ENCODE measurements around the gene ZNF416.

Gene ZNF416

DNA sequence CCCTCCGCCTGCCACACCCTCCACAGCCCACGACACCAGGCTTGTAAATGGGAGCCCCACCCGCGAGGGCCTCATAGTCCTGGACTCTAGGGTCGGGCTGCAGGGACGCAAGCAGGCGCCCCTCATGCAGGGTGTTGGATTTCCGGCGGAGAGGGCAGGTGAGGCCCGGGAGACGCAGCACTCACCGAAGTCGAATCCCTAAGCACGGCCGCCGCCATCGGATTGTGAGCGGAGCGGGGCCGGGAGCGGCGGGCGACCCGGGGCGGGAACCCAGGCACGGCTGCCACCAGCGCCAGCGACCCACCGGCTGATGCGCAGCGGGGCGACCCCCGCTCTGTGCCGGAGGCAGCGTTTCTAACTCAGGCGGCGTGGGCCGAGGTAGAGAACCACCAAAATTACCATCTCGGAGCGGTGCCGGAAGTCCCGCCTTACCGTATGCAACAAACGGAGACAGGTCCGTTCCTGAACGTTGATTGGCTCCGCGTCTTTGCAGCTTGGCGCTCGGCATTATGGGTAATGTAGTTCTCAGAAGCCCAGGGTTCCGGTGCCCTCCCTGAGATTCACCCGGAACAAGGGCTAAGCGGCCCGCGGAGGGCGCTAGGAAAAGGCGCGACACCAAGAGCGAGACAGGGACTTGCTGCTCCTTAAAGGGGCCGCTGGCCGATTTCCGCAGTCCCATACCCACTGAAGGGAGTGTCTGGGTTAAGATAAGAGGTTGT is at the start of gene ZNF416:
ZNF416 (minus strand) TSS at position 425 of the 719 bp plus-strand sequence; CDS start at position 218, 207 bp downstream.
- DNase-seq: peak; percentile 97

DNA sequence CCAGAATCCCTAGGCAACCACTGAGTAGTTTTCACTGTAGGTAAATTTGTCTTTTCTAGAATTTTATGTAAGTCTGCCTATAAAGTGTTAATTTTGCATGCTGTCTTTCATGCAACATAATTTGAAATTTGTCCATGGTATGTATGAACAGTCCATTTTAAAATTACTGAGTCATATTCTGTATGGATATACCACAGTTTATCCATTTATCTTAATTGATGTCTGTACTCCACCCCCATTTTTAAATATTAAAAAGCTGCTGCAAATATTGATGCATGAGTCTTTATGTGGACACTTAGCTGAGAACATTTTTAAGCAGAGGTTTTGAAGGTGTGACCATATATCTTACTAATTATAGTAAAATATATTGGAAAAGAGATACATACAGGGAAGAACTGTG is 44.4 kb upstream of the ZNF416 start:
- DNase-seq: no peak

GRCh38 chr19:57620673-57621348 is 42.1 kb upstream of the ZNF416 start:
- no peak for DNase-seq

DNA sequence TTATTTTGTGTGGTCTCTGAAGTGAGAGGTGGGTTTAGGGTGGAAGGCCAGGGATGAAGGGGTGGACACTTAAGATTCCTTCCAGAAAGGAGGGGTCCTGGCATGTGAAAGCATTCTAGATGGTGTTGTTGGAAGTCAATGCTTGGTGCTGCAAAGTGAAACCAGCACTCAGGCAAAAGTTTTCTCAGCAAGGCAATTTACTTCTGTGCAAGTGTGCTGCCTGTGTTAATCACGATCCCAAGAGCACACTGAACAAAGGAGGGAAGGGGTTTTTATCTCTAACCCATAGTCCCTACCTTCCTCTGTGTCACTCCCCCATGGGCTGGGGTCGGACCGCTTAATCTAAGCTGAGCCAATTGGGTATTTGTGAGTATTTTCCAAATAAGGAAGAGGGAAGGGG is 36.6 kb upstream of the ZNF416 start:
- DNase-seq: no peak

DNA sequence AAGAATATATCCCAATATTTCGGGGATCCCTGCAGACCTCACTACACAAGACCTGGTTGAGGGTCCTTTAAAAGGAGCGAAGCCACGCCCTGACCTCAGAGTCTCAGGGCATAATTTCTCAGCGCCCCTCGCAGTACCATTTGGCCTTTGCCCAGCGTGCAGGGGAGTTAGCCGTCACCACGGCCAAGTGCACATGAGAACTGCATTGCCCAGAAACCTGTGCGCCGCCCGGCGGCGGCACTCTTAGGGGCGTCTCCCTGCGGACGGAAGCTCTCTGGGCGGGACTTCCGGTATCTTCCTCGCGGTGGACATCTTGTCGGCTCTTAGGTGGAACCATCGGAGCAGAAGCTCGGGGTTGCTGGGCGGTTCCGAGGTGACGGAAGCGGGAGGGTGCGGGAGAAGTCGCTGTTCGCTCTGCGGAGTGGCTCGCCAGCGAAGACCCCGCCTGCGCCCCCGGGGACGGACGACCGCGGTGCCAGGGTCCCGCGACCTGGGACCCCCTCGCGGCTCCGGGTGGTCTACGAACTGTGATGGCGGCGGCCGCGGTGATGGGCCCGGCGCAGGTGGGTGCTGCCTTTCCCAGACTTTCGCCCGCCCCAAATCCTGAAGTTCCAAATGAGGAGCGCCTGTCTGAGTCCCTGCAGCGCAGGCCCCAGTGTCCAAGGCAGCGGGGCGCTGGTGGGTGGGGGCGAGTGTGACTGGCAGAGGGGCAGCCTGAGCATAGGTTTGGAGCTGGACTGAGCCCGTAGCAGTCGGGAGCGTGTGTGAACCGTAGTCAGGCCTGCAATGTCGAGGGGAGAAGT is 35.4 kb upstream of the ZNF416 start, which contains the start of gene ZNF134:
ZNF134 (plus strand) TSS at position 302 of the 803 bp plus-strand sequence. CDS start 5,227 bp downstream, outside the sequence.
- peak; percentile 93 for DNase-seq

DNA sequence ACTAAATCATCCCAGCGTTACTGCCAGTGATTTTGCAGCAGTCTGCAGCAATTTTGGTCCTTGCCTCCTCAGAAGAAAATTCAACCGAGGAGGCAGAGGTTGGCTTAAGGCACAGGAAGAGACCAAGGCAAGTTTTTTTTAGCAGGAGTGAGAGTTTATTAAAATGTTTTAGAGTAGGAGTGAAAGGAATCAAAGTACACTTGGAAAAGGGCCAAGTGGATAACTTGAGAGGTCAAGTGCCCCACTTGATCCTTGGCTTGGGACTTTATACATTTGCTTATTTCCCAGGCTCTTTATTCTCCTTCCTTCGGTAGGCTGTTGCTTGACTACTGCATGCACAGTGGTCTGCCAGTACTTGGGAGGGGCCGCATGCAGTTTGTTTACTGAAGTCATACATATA is 32.4 kb upstream of the ZNF416 start:
- no peak for DNase-seq

DNA sequence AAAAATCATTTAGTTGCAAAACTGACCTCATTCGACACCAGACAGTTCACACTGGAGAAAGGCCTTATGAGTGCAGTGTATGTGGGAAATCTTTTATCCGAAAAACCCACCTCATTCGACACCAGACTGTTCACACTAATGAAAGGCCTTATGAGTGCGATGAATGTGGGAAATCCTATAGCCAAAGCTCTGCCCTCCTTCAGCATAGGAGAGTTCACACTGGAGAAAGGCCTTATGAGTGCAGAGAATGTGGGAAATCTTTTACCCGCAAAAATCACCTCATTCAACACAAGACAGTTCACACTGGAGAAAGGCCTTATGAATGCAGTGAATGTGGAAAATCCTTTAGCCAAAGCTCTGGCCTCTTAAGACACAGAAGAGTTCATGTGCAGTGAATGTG is 28.2 kb upstream of the ZNF416 start:
- no peak for DNase-seq

- DNase-seq: peak; percentile 91
Measured at GRCh38 chr19:57599761-57600383, 21.2 kb upstream of the ZNF416 start, which contains the start of gene ZNF530. Gene ZNF530 (plus strand): TSS chr19:57599885. CDS start chr19:57604346, 4,461 bp downstream.

DNA sequence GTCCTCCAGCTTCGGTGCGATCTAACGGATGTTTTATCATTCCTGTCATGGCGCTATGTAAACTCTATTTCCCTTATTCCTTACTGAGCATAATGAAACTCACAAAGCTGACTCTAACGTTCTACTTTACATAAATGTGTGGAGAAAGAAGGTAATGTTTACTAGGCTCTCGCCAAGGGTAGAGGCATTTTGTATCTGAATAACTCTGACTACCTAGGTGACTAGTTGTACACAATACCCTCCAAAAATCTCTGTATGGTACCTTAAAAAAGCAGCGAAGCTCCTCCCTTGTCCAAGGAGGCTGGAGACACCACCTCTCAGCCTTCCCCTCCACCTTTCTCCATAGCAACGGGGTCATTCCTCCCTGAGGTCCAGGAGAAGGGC is 20.7 kb upstream of the ZNF416 start:
- DNase-seq: no peak

GRCh38 chr19:57587529-57587928 is 8.8 kb upstream of the ZNF416 start:
- no peak for DNase-seq

- peak; percentile 79 for DNase-seq
Measured at GRCh38 chr19:57583521-57584416, 5.1 kb upstream of the ZNF416 start, which contains the start of gene ZIK1. Gene ZIK1 (plus strand): TSS chr19:57584145. CDS start chr19:57584357, 212 bp downstream.

DNA sequence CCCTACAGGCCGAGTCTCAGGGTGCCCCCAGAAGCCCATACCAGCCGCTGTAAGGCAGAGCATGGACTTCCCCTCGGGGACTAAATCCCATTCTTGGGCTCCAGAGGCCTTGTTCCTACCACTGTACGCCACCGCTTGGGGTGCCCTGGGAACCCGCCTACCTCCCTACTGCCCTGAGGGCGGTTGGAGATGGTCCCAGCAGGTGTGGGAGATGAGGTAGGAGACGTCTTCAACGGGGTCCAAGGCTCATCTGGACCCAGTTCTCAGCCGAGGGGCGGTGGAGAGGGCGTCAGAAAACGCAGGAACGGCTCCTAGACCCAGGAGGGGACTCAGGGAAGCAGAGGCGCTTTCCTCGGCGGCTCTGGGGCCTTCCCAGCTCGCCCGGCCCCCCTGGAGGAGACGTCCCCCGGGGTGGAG is 4.4 kb upstream of the ZNF416 start:
- no peak for DNase-seq

GRCh38 chr19:57576661-57577060 is 2.0 kb downstream of the ZNF416 start:
- no peak for DNase-seq

DNA sequence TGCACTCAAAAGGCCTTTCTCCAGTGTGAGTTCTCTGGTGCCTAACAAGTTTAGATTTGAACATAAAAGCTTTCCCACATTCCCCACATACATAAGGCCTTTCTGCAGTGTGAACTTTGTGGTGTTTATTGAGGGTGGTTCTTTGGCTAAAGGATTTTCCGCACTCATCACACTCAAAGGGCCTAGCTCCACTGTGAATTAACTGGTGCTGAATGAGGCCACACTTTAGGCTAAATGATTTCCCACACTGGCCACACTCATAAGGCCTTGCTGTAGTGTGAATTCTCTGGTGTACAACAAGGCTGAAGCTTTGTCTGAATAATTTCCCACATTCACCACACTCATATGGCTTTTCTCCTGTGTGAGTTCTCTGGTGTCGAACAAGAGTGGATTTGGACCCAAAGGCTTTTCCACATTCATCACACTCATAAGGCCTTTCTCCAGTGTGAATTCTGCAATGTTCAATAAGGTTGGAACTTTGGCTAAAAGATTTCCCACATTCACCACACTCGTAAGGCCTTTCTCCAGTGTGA is 6.2 kb downstream of the ZNF416 start:
- DNase-seq: no peak

DNA sequence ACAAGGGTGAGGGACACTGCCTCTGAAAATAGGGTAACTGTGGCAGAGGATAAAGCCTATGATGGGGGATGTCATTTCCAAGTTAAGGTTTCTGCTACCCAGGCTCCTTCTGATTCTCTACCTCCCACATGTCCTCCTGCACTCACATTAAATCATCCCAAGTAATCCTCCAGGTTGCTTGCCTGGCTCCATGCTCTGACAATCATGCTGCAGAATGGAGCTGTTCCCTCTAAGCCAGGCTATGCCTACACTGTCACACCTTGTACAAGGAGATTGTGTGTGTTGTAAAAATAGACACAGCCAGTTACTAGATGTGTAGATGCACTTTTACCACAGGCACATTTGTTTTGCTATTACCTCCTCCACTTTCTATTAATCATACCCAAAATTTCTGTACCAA is 8.0 kb downstream of the ZNF416 start:
- no peak for DNase-seq

- no peak for DNase-seq
Measured at GRCh38 chr19:57566396-57567265, 12.1 kb downstream of the ZNF416 start.

DNA sequence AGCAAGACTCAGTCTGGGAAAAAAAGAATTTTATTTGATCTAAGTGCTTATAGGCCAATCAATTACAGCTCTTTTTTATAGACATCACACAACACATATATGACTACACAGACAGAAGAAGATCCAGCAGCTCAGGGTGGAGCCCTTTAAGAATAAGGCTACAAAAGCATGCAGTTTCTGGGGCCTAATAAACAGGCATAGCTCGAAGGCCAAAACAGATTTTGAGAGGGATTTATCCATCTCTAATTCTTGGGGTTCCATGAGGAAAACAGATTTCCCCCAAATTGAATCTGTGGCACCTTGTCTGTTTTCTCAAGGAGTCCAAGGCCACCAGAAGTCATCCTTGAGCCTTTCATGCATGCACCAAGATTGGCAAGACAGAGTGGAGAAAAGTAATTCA is 15.2 kb downstream of the ZNF416 start:
- DNase-seq: no peak

DNA sequence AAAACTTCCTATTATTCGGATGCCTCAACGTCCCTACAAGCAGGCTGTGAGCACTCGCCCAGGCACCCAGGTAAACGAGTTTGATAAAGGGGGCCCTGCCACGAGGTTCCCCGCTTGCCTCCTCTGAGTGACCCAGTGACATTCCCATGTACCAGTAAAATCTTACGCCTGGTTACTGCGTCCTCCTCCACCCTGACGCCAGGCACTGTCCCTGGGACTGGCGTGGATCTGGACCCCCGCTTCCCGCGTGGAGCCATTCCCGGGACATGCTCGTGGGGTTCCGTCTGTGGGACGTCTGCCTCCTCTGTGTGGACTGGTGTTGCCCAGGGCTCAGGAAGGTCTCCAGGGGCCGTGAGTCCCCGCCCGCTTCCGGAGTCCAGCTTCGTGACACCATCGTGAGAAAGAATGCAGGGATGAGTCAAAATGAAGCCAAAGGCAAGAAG is 18.6 kb downstream of the ZNF416 start:
- DNase-seq: no peak

- DNase-seq: peak; percentile 92
Measured at GRCh38 chr19:57559404-57560025, 19.2 kb downstream of the ZNF416 start, which contains the start of gene ZNF550. Gene ZNF550 (minus strand): TSS chr19:57559863. CDS start chr19:57559682, 181 bp downstream.

- DNase-seq: peak; percentile 21
Measured at GRCh38 chr19:57559008-57559403, 19.7 kb downstream of the ZNF416 start.

Data from activated CD4-positive, alpha-beta T cell treated with anti-CD3 and anti-CD28 coated beads, Interleukin-10, Interleukin-2, amounts not matched to agents 100 ng/mL and 50 ng/mL, durations not matched to agents 16 hours and 8 hours (primary cell).